Measurements from ENCODE around the gene C2CD4C.
"Not testable (repeated sequence)": the region's sequence is repeated elsewhere in the genome, so short reads cannot be mapped to it uniquely, and the experiment has no call there.

C2CD4C gene

GRCh38 chr19:413756-414420, 4.9 kb upstream of the C2CD4C start:
- DNase-seq, result no peak

- DNase-seq, result no peak
Measured at GRCh38 chr19:412356-413355, 3.7 kb upstream of the C2CD4C start.

- no peak for DNase-seq
Measured at GRCh38 chr19:411723-412355, 2.9 kb upstream of the C2CD4C start.

GRCh38 chr19:411121-411722, 2.3 kb upstream of the C2CD4C start:
- DNase-seq, result not testable (repeated sequence)

GRCh38 chr19:410243-410781, 1.4 kb upstream of the C2CD4C start:
- no peak for DNase-seq

GRCh38 chr19:409516-410242, 732 bp upstream of the C2CD4C start:
- no peak for DNase-seq

- DNase-seq, result no peak
Measured at GRCh38 chr19:408441-408901, 476 bp downstream of the C2CD4C start.

GRCh38 chr19:407511-408440, 1.2 kb downstream of the C2CD4C start:
- no peak for DNase-seq

- no peak for DNase-seq
Measured at GRCh38 chr19:406971-407510, 1.9 kb downstream of the C2CD4C start.

GRCh38 chr19:406135-406781, 2.7 kb downstream of the C2CD4C start:
- no peak for DNase-seq

- DNase-seq, result no peak
Measured at GRCh38 chr19:405121-405965, 3.6 kb downstream of the C2CD4C start.

- no peak for DNase-seq
Measured at GRCh38 chr19:403221-404027, 5.5 kb downstream of the C2CD4C start.

- DNase-seq, result no peak
Measured at GRCh38 chr19:402786-403185, 6.2 kb downstream of the C2CD4C start.

GRCh38 chr19:401866-402511, 7.0 kb downstream of the C2CD4C start:
- DNase-seq, result no peak

- no peak for DNase-seq
Measured at GRCh38 chr19:400976-401865, 7.7 kb downstream of the C2CD4C start.

GRCh38 chr19:399370-399769, 9.6 kb downstream of the C2CD4C start:
- DNase-seq, result no peak
